Loucy (cell line): Measurements from ENCODE around the gene PFKFB4.

Source experiments
- EZH2phosphoT487 ChIP-seq: fragments of 200-600 bp; IDR thresholded peaks from 2 replicates; pipeline ENCODE4 v1.6.1; 2018; ENCODE audit warnings: antibody characterized with exemption, mild to moderate bottlenecking, moderate library complexity, borderline replicate concordance
- TF ChIP-seq, protein P1 (sequence below): fragments of 200-600 bp; sonication (generic); conservative IDR thresholded peaks from 2 replicates; pipeline ENCODE4 v1.5.1; 2014; ENCODE audit warnings: mild to moderate bottlenecking, antibody characterized with exemption, low read length

DNA sequence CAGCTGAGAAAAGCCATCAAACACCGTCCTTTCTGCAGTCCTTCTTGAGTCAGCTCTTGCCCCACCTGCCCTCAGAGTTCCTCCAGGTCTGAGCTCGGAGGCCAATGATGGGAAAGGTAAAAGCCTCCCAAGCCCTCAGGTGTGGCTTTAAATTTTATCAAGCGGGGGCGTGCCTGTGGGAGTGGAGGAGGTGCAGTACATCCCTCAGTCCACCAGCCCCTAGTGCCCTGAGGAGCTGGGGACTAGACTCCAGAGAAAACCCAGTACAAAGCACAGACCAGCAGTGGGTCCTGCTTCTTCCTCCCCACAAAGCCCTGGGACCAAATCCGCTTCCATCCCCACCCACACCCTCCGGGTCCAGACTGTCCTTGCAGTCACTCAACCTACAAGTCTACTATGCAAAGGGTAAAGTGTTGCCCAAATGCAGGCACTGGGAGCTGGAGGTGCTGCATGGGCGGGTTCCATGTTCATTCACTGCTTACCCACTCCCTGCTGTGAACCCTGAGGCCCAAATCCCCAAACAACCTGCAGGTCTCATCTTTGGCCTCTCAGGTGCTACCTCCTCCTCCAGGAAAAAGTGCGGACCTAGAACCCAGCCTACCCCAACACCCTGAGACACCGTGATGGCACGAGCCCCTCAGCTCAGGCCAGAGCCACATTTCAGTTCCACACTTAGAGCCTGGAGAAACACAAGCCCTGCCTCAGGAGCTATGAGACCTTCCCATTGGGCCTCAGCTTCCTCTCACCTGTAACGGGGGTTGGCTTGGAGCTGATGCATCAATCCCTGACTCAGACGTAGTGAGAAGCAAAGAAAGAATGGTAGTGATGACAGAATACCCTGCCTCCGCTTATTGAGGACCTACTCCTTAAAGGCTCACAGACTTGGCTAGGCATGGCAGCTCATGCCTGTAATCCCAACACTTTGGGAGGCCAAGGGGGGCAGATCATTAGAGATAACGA lies 2.4 kb downstream of the PFKFB4 start:
- TF ChIP-seq, protein P1, sequence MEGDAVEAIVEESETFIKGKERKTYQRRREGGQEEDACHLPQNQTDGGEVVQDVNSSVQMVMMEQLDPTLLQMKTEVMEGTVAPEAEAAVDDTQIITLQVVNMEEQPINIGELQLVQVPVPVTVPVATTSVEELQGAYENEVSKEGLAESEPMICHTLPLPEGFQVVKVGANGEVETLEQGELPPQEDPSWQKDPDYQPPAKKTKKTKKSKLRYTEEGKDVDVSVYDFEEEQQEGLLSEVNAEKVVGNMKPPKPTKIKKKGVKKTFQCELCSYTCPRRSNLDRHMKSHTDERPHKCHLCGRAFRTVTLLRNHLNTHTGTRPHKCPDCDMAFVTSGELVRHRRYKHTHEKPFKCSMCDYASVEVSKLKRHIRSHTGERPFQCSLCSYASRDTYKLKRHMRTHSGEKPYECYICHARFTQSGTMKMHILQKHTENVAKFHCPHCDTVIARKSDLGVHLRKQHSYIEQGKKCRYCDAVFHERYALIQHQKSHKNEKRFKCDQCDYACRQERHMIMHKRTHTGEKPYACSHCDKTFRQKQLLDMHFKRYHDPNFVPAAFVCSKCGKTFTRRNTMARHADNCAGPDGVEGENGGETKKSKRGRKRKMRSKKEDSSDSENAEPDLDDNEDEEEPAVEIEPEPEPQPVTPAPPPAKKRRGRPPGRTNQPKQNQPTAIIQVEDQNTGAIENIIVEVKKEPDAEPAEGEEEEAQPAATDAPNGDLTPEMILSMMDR: no peak
- no peak for TF ChIP-seq EZH2phosphoT487
